ENCODE results near the gene PTPN21.

PTPN21 gene

GRCh38 chr14:88554457-88555286, at the start of gene PTPN21:
Gene PTPN21, minus strand, starts transcription at chr14:88555007. Its CDS starts 4,590 bp downstream, at chr14:88550417.
- DNase-seq (ENCODE audit: low read depth, low spot score) = no peak

DNA sequence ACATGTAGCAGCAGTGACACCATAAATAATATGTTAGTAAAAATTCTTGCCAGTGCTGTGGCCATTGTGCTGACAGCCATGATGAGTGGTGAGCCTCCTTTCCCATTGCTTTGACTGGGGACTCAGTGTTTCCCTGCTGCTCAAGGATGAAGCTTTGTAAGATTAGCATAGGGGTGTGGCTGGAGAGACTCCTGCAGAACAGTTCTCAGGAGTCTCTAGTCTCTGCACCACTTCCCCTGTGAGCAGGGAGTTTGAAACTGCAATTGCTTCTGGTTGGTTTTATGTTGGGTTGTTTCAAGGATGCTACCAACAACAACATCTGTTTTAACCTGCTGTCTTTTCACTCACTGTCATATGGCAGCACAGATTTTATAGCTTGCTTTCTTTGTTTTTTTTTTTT, 49.4 kb upstream of the PTPN21 start:
- no peak for DNase-seq (ENCODE audit: low read depth, low spot score)

- DNase-seq (ENCODE audit: low read depth, low spot score) = no peak
Observed at GRCh38 chr14:88599761-88600439, 45.1 kb upstream of the PTPN21 start.

DNA sequence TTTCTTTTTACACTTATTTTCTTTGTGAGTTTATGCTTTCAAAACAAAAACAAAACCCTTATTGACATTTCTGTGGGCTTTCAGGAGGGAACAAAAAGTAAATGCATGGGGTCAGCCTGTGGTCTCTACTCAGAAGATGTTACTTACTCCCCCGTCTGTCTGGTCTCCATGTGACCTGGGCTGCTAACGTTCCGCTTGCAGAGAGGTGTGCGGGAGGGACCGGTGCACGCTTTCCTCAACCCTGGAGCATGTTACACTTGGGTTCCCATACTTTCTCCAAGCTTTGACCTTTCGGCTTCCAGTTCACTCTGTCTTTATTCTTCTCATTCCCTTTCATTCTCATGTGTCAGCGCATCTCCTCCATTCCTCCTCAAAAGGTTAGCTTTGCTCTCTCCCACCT, 44.5 kb upstream of the PTPN21 start:
- DNase-seq (ENCODE audit: low read depth, low spot score) = no peak

DNA sequence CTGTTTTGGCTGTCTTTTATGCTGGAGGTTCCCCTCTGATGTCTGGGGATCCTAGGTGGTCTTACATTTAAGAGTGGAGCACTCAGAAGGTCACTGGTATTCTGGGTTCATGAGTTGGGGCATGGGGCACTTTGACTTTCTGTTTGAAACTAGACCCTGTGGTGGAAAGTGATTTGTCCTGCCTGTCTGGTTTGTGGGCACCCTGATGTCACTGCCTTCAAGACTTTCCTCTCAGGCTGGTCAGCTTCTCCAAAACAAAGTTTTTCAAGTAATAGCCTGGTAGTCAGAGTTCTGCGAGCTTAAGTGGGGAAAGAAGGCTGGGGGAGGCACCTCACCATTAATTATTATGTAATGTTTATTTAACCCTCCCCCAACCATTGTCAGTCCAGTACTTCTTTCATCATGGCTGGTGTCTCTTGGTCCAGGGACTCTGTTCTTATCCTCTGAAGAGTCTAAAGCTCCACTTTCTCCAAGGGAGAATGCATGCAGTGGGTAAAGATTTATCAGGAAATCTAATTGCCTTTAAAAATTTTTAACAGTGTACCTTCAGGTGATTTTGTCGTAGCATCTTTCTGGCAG, 43.4 kb upstream of the PTPN21 start:
- DNase-seq (ENCODE audit: low read depth, low spot score) = no peak

DNA sequence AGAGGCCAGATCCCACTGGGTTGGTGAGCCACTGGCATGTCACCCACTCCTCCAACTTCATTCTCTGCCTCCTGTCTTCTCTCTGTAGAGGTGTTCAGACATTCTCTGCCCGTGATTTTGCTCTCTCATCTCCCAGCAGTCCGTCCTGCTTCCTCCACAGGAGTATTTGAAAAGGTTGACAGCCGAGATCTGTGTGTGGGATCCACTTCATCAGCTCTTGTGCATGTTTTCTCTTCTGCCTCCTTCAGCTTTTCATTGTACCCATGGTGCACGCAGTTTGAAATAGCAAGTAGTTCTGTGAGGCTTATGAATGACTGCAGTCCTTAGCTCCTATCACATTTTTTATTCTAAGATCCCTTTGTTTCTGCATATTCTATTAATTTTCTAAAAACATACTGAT, 42.8 kb upstream of the PTPN21 start:
- no peak for DNase-seq (ENCODE audit: low read depth, low spot score)

- DNase-seq (ENCODE audit: low read depth, low spot score) = no peak
Observed at GRCh38 chr14:88597038-88597437, 42.2 kb upstream of the PTPN21 start.

GRCh38 chr14:88592031-88592430, 37.2 kb upstream of the PTPN21 start:
- no peak for DNase-seq (ENCODE audit: low read depth, low spot score)

DNA sequence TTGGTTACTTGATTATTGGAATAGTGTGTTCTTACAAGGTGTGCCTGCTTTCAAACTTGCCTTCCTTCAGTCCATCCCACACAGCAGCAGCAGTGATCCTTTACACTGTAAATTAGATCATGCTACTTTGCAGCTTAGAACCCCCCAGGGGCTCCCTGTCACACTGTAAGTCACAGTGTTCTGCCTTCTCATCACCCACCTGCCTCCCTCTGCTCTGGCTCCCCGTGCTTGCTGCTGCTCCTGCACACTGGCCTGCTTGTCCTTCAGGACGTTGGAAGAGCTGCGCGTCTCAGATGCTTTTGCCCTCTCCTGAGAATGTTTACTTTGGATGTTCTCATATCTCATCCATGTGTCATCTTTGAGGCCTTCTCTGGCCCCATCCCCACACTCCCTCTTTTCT, 35.4 kb upstream of the PTPN21 start:
- no peak for DNase-seq (ENCODE audit: low read depth, low spot score)

DNA sequence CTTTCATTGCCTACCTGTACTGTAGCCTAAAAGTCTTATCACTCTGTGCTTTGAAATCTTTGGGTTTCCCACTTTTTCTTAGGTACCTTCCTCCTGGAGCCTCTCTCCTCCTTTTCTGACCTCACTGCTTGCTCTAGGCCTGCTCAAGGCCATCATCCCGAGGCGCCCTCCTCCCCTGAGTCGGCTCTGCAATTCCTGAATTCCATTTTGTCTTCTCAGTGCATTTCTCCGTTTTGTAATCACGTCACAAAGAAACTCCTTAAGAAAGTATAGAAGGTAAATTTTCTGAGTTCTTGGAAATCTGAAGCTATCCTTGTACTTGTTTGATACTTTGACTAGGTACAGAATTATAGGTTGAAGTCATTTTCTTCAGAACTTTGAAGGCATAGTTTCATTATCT, 33.3 kb upstream of the PTPN21 start:
- no peak for DNase-seq (ENCODE audit: low read depth, low spot score)

DNA sequence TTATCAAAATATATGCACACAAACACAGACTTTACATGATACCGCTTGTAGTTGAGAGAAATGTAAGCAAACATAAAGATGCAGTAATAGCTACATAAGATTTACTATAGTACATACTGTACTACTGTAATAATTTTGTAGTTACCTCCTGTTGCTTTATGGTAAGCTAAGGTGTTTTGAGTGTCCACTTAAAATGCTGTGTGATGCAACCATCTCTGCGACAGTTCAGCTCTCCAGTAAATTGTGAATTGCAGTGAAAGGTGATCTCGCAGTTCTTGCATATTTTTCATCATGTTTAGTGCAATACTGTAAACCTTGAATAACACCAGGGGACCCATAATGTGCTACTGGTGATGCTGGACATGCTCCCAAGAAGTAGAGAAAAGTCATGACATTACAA, 29.6 kb upstream of the PTPN21 start:
- no peak for DNase-seq (ENCODE audit: low read depth, low spot score)

DNA sequence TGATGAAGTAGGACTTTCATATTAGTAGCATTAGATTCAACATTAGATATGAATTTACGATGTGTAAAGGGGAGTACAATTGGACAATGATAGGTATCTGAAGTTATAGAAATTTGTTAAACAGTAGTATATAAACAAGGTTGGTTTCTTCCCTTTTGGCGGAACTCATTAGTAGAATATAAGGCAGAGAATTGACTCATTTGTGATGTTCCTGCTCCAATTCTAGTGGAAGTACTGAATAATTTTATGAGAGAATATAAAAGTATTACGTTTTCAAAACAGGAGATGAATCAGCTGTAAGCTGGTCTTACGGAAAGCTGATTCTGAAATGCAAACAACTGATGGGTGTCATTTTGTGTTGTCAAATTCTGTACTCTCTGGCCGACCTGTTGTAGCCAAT, 21.4 kb upstream of the PTPN21 start:
- no peak for DNase-seq (ENCODE audit: low read depth, low spot score)

- DNase-seq (ENCODE audit: low read depth, low spot score) = no peak
Observed at GRCh38 chr14:88572117-88572516, 17.3 kb upstream of the PTPN21 start.

DNA sequence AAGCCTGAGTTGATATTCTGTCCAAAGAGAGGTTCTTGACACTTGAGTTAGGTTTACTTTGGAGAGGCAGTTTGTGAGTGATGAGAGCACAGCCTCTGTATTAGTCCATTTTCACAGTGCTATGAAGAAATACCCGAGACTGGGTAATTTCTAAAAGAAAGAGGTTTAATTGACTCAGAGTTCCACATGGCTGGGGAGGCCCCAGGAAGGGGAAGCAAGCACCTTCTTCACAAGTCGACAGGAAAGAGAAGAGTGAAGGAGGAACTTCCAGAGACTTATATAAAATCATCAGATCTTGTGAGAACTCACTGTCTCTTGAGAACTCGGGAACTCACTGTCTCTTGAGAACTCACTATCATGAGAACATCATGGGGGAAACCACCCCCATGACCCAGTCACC, 13.4 kb upstream of the PTPN21 start:
- no peak for DNase-seq (ENCODE audit: low read depth, low spot score)

- DNase-seq (ENCODE audit: low read depth, low spot score) = no peak
Observed at GRCh38 chr14:88565427-88565826, 10.6 kb upstream of the PTPN21 start.

DNA sequence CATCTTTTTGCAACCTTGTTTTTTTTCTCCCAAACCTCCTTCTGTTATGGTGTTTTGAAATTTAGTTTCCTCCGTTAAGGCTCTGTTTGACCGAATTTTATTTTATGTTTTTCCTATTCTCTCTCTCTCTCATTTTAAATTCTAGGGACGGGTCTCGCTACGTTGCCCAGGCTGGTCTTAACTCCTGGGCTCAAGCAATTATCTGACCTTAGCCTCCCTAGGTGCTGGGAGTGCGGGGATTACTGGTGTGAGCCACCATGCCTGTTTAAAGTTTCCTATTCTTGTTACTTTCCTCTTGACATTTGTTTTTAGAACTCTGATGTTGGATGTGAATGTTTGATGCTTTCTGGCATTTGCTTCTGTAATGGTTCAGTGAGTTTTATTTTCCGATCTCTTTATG, 9.0 kb upstream of the PTPN21 start:
- no peak for DNase-seq (ENCODE audit: low read depth, low spot score)

DNA sequence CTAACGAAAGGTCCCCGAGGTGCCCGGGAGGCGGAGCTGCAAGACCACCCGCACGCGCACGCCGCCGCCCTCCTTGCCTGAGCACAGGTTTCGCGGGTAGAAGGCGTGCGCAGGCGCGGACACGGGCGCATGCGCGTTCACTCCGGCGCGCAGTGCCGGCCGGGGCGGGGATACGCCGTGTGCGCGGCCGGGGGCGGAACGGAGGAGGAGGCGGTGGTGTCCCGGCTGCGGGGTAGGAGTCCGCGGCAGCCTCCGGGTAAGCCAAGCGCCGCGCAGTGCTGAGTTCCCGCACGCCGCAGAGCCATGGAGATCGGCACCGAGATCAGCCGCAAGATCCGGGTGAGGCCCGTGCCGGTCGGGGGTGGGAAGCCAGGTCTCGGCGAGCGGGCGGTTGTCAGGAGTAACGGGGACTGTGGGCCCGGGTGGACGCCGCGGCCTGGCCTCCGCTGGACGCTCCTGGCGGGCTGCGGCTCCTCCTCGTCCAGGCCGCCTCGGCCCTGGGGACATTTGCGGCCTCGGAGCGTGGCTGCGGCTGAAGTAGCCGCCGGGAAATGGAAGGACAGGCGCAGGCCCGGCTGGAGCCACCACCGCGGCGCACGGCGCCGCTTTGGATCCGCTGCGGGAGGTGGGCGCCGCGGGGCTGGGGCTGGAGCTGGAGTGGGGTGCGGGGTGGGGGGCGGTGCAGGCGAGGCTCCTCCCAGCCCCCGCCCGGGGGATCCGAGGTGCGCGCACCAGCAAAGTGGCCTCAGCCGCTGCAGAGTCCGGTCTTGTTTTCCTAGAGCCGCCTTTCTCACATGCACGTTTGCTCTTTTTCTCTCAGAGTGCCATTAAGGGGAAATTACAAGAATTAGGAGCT, 8.3 kb upstream of the PTPN21 start, which contains the start of gene ZC3H14:
Gene ZC3H14 (plus strand): TSS at position 207 of the 856 bp plus-strand sequence. CDS start 97 bp downstream, at position 304.
- no peak for DNase-seq (ENCODE audit: low read depth, low spot score)

DNA sequence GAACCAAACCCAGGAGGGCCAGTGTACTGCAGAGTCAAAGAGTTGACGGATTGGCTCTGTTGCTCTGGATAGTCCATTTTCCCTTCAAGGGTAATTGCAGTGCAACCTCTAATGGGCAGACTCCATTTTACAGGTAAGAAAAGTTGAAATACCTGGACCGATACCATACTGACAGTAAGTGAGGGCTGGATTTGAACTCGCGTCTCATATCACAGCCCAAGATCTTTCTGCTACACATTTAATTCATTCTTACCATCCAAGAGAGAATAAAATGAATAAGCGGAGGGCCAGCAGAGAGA, 7.7 kb upstream of the PTPN21 start:
- DNase-seq (ENCODE audit: low read depth, low spot score) = no peak

GRCh38 chr14:88559852-88560251, 5.0 kb upstream of the PTPN21 start:
- no peak for DNase-seq (ENCODE audit: low read depth, low spot score)

- DNase-seq (ENCODE audit: low read depth, low spot score) = no peak
Observed at GRCh38 chr14:88556581-88556980, 1.8 kb upstream of the PTPN21 start.

DNA sequence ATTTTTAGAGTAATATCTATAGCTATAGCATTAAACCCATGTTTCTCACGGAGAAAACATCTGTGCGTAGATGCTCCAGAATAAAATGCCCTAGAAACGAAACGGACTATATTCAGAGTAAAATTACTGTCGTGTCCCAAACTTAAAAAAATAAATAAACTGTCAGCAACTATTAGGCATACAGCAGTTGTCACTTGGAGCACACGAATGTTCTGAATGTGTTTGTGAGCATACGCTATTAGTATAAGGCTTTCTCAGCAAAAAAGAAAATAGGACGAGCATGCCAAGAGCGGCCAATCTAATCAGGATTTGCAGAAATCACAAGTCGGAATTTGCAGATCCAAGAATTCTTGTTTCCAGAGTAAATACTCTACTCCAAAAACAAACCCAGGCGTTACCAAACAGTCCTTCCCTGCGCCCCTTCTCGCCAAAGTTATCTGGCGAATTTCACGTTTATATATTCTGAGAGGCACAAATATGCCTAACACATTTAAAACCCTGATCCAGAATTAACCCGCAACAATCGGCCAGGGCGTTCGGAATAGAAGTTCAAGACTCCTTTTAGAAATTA, 836 bp downstream of the PTPN21 start:
- no peak for DNase-seq (ENCODE audit: low read depth, low spot score)

DNA sequence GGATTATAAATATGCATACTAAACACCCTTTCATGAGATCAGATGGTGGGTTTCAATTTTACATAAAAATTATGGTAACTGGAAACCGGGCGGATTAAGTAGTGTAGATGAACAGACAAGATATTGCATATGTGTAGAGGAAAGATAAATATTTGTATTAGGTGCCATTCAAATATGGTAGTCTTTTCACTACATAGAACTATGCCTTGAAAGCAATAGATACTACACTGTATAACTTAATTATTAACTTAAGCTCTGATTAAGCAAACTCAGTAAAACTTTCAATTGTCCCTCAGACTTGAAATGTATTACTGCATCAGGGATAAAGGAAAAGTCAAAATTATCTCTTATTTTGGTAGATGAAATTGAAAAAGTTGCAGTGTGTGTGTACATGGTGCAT, 1.9 kb downstream of the PTPN21 start:
- DNase-seq (ENCODE audit: low read depth, low spot score) = no peak
